GM12878 (cell line): ENCODE data around the gene CRYBG3. TPM values are rescaled to one million over a fixed set of nuclear protein-coding genes. Genes with fewer than 3 reads are reported as not detected.

ENCODE experiments used
- ATAC-seq: fragments of 200-7000 bp; cut with Tn5 transposase; 3 replicates; pipeline ENCODE4 v1.9.1; 2020; ENCODE audit warnings: mild to moderate bottlenecking, moderate library complexity
- BruUV-seq: library from RNA; stranded (reverse); fragments of 400-500 nt; replicated peaks from 2 replicates; lab custom pipeline; 2021; lab: Mats Ljungman, UMichigan
- CTCF ChIA-PET: fragments of 300-600 bp; sonication (Branson Sonifier 250); formaldehyde crosslinking; extraction: SDS; loops from one replicate; lab custom pipeline; 2021; ENCODE audit warnings: inconsistent platforms; lab: Yijun Ruan, JAX
- POLR2A ChIA-PET: fragments of 350-600 bp; formaldehyde crosslinking; extraction: SDS; loops from one replicate; lab custom pipeline; 2021; ENCODE audit warnings: inconsistent platforms; lab: Charles Lee
- RAD21 ChIA-PET: fragments of 300-600 bp; sonication (Branson Sonifier 250); formaldehyde crosslinking; loops from one replicate; lab custom pipeline; 2023; ENCODE audit warnings: antibody characterized with exemption; ENCODE audit not compliant: unreplicated experiment; lab: Charles Lee
- SMC1A ChIA-PET: fragments of 300-600 bp; sonication (Branson Sonifier 250); formaldehyde crosslinking; loops from one replicate; lab custom pipeline; 2023; ENCODE audit not compliant: unreplicated experiment, uncharacterized antibody; lab: Charles Lee
- DNase-seq: peaks from one replicate; pipeline ENCODE4 v3.0.0-alpha.2; 2011; ENCODE audit warnings: low read depth, low spot score
- FAIRE-seq: peaks from 3 replicates; lab custom pipeline; 2011; peaks lifted over from hg19 to GRCh38; lab: Jason Lieb, UNC
- H2AFZ ChIP-seq: 2 replicates; pipeline ENCODE4 v1.6.0; 2011; ENCODE audit warnings: low read depth, low read length, control low read depth; ENCODE audit not compliant: control insufficient read depth
- H3K27ac ChIP-seq: 2 replicates; pipeline ENCODE4 v1.5.1; 2011; ENCODE audit warnings: control low read depth; ENCODE audit not compliant: control insufficient read depth, insufficient read depth
- H3K27me3 ChIP-seq, 2 experiments: replicated peaks in 1 of 2; 2 replicates each; pipeline versions ENCODE4 v1.6.0 to v1.6.1; 2011; ENCODE audit warnings: low read length in 1 of 2; ENCODE audit not compliant: control insufficient read depth in 2 of 2, insufficient read depth in 2 of 2
- H3K36me3 ChIP-seq, 2 experiments: 2 replicates each; pipeline ENCODE4 v1.5.1; 2011; ENCODE audit warnings: low read length in 1 of 2; ENCODE audit not compliant: control insufficient read depth in 2 of 2, insufficient read depth in 2 of 2
- H3K4me1 ChIP-seq: 2 replicates; pipeline ENCODE4 v1.6.1; 2011; ENCODE audit warnings: mild to moderate bottlenecking, low read length, moderate library complexity, mixed read lengths; ENCODE audit not compliant: control insufficient read depth, insufficient read depth
- H3K4me2 ChIP-seq: 2 replicates; pipeline ENCODE4 v1.6.0; 2011; ENCODE audit warnings: control low read depth; ENCODE audit not compliant: control insufficient read depth, insufficient read depth
- H3K4me3 ChIP-seq: fragments of 200-600 bp; sonication (generic); 2 replicates; pipeline ENCODE4 v1.5.1; 2016
- H3K79me2 ChIP-seq: 2 replicates; pipeline ENCODE4 v1.6.0; 2011; ENCODE audit warnings: low read length; ENCODE audit not compliant: control insufficient read depth, insufficient read depth
- H3K9ac ChIP-seq: 2 replicates; pipeline ENCODE4 v1.8.0; 2011; ENCODE audit warnings: low read length, control low read depth, mixed read lengths; ENCODE audit not compliant: control insufficient read depth, insufficient read depth
- H3K9me3 ChIP-seq: replicated peaks from 3 replicates; pipeline ENCODE4 v1.5.1; 2011; ENCODE audit warnings: mild to moderate bottlenecking, low read length; ENCODE audit not compliant: control insufficient read depth, insufficient read depth
- H4K20me1 ChIP-seq: 2 replicates; pipeline ENCODE4 v1.6.0; 2011; ENCODE audit not compliant: control insufficient read depth, insufficient read depth
- HDAC6 ChIP-seq: fragments of 200-600 bp; sonication (generic); IDR thresholded peaks from one replicate; pipeline ENCODE4 v1.8.0; 2017; ENCODE audit warnings: antibody characterized with exemption; ENCODE audit not compliant: unreplicated experiment
- HDGF ChIP-seq: fragments of 450-650 bp; IDR thresholded peaks from 2 replicates; pipeline ENCODE4 v1.6.1; 2016; ENCODE audit warnings: antibody characterized with exemption
- IKZF1 ChIP-seq: fragments of 450-650 bp; conservative IDR thresholded peaks from 2 replicates; pipeline ENCODE4 v1.6.1; 2017; ENCODE audit warnings: antibody characterized with exemption, mild to moderate bottlenecking
- NBN ChIP-seq: fragments of 450-650 bp; IDR thresholded peaks from 2 replicates; pipeline ENCODE4 v1.6.1; 2016
- NRF1 ChIP-seq: conservative IDR thresholded peaks from 2 replicates; pipeline ENCODE4 v1.6.1; 2011; ENCODE audit warnings: mild to moderate bottlenecking, low read depth, low read length, improper control_type of control experiment
- POLR2AphosphoS5 ChIP-seq: IDR thresholded peaks from 2 replicates; pipeline ENCODE4 v1.6.1; 2011; ENCODE audit warnings: mild to moderate bottlenecking, low read length, inconsistent platforms
- RB1 ChIP-seq: fragments of 450-650 bp; formaldehyde crosslinking; IDR thresholded peaks from 2 replicates; pipeline ENCODE4 v1.6.1; 2017; ENCODE audit warnings: mild to moderate bottlenecking, borderline replicate concordance
- SIX5 ChIP-seq: IDR thresholded peaks from 2 replicates; pipeline ENCODE4 v1.6.1; 2011; ENCODE audit warnings: mild to moderate bottlenecking, low read depth, low read length, moderate library complexity; ENCODE audit not compliant: severe bottlenecking
- TAF1 ChIP-seq: IDR thresholded peaks from 2 replicates; pipeline ENCODE4 v1.6.1; 2011; ENCODE audit warnings: mild to moderate bottlenecking, low read depth, low read length, borderline replicate concordance
- ZBED1 ChIP-seq: IDR thresholded peaks from 2 replicates; pipeline ENCODE4 v1.6.1; 2016; ENCODE audit warnings: borderline replicate concordance
- WGBS: methylation state at CpG from one replicate; pipeline ENCODE4 v1.1.6; 2016; ENCODE audit warnings: low lambda C conversion rate; ENCODE audit not compliant: insufficient replicate concordance, insufficient coverage; ENCODE audit errors: missing lambda C conversion rate; 5-methylcytosine and 5-hydroxymethylcytosine counted together
- in situ Hi-C: fragments of 300-500 bp; cut with MboI; formaldehyde crosslinking; loops from 9 replicates; pipeline ENCODE4 v1.14.3; 2018; ENCODE audit warnings: mixed read lengths
- intact Hi-C: fragments of 100-400 bp; cut with micrococcal nuclease; formaldehyde crosslinking; loops from one replicate; pipeline ENCODE4 v1.14.2; 2022; ENCODE audit not compliant: unreplicated experiment
- polyA plus RNA-seq, 11 experiments: library from polyadenylated mRNA; depleted of rRNA in 4 of 11; unstranded in 6 of 11; stranded (reverse) in 5 of 11; fragments of >200 nt; fragmentation: Nextera tagmentation in 4 of 11; fragmentation: Illumina TruSeq in 1 of 11; extraction: Ambion mirVana in 4 of 11; extraction: Trizol in 1 of 11; gene quantifications; 1 replicate in 1 of 11; 2 replicates in 10 of 11; pipeline versions ENCODE4 v1.2.1 to v1.2.3, GENCODE V29; 2011 to 2016; ENCODE audit warnings: inconsistent platforms in 2 of 11, missing spikeins in 2 of 11, low read depth in 1 of 11
- total RNA-seq, 4 experiments: library from RNA; depleted of rRNA in 3 of 4; stranded (reverse); fragments of >200 nt in 3 of 4; fragmentation: Illumina TruSeq in 1 of 4; extraction: Trizol in 1 of 4; gene quantifications; 2 replicates each; pipeline versions ENCODE4 v1.2.1 to v1.2.3, GENCODE V29; 2013 to 2021
- TF ChIP-seq, protein P1 (sequence below): fragments of 450-650 bp; IDR thresholded peaks from 2 replicates; pipeline ENCODE4 v1.6.1; 2018; ENCODE audit warnings: mild to moderate bottlenecking, low read depth, moderate library complexity; ENCODE audit not compliant: partially characterized antibody
- TF ChIP-seq, protein P2 (sequence below): fragments of 450-650 bp; IDR thresholded peaks from 2 replicates; pipeline ENCODE4 v1.6.1; 2017; ENCODE audit warnings: borderline replicate concordance
- TF ChIP-seq, protein P3 (sequence below): fragments of 450-650 bp; IDR thresholded peaks from 2 replicates; pipeline ENCODE4 v1.6.1; 2017; ENCODE audit warnings: mild to moderate bottlenecking, moderate library complexity

CRYBG3 gene
- total and polyA plus RNA-seq, 10 of the 15 experiments (the other 5 are each of a cell fraction or from before 2014, with no cell fraction given): 0.11 to 5.4 (median 1.6) TPM

DNA sequence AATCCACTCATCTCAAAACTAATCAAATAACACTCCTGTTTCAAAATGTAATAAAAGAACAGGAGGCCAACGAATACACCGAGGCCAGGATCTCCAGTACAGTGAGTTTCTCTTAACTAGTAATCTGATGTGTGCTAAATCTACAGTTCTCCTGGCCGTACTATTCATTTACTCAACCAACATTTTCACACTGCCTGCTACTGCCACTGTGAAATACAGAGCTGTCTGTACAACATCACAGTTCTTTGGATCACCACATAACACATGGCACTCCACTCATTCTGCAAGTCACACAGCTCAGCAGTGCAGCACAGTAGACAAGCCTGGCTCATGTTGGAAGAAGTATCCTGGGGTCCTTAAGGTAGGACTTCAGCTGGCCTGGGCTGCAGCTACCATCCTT, 128.5 kb downstream of the CRYBG3 start:
- Histone ChIP-seq H2AFZ (no peak overlapping the region), H3K9me3 (no peaks in the 10 kb centered on the region), H3K27ac (no peak overlapping the region), H3K4me1 (peaks cover 8% of the 10 kb centered on the region), H3K9ac (no peak overlapping the region), H3K4me3 (no peak overlapping the region), H3K27me3 (no peaks in the 10 kb centered on the region), H3K79me2 (no peaks in the 10 kb centered on the region), H4K20me1 (no peaks in the 10 kb centered on the region), H3K4me2 (no peak overlapping the region), H3K36me3 (peaks cover 11 to 47% of the 10 kb centered on the region in 2 experiments)
- no peak for TF ChIP-seq IKZF1
- no peak for TF ChIP-seq SIX5
- TF ChIP-seq ZBED1: no peak
- TF ChIP-seq RB1: no peak
- TF ChIP-seq, protein P1, sequence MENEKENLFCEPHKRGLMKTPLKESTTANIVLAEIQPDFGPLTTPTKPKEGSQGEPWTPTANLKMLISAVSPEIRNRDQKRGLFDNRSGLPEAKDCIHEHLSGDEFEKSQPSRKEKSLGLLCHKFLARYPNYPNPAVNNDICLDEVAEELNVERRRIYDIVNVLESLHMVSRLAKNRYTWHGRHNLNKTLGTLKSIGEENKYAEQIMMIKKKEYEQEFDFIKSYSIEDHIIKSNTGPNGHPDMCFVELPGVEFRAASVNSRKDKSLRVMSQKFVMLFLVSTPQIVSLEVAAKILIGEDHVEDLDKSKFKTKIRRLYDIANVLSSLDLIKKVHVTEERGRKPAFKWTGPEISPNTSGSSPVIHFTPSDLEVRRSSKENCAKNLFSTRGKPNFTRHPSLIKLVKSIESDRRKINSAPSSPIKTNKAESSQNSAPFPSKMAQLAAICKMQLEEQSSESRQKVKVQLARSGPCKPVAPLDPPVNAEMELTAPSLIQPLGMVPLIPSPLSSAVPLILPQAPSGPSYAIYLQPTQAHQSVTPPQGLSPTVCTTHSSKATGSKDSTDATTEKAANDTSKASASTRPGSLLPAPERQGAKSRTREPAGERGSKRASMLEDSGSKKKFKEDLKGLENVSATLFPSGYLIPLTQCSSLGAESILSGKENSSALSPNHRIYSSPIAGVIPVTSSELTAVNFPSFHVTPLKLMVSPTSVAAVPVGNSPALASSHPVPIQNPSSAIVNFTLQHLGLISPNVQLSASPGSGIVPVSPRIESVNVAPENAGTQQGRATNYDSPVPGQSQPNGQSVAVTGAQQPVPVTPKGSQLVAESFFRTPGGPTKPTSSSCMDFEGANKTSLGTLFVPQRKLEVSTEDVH: no peak
- TF ChIP-seq NBN: no peak
- TF ChIP-seq, protein P2, sequence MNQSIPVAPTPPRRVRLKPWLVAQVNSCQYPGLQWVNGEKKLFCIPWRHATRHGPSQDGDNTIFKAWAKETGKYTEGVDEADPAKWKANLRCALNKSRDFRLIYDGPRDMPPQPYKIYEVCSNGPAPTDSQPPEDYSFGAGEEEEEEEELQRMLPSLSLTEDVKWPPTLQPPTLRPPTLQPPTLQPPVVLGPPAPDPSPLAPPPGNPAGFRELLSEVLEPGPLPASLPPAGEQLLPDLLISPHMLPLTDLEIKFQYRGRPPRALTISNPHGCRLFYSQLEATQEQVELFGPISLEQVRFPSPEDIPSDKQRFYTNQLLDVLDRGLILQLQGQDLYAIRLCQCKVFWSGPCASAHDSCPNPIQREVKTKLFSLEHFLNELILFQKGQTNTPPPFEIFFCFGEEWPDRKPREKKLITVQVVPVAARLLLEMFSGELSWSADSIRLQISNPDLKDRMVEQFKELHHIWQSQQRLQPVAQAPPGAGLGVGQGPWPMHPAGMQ: no peak
- TF ChIP-seq, protein P3, sequence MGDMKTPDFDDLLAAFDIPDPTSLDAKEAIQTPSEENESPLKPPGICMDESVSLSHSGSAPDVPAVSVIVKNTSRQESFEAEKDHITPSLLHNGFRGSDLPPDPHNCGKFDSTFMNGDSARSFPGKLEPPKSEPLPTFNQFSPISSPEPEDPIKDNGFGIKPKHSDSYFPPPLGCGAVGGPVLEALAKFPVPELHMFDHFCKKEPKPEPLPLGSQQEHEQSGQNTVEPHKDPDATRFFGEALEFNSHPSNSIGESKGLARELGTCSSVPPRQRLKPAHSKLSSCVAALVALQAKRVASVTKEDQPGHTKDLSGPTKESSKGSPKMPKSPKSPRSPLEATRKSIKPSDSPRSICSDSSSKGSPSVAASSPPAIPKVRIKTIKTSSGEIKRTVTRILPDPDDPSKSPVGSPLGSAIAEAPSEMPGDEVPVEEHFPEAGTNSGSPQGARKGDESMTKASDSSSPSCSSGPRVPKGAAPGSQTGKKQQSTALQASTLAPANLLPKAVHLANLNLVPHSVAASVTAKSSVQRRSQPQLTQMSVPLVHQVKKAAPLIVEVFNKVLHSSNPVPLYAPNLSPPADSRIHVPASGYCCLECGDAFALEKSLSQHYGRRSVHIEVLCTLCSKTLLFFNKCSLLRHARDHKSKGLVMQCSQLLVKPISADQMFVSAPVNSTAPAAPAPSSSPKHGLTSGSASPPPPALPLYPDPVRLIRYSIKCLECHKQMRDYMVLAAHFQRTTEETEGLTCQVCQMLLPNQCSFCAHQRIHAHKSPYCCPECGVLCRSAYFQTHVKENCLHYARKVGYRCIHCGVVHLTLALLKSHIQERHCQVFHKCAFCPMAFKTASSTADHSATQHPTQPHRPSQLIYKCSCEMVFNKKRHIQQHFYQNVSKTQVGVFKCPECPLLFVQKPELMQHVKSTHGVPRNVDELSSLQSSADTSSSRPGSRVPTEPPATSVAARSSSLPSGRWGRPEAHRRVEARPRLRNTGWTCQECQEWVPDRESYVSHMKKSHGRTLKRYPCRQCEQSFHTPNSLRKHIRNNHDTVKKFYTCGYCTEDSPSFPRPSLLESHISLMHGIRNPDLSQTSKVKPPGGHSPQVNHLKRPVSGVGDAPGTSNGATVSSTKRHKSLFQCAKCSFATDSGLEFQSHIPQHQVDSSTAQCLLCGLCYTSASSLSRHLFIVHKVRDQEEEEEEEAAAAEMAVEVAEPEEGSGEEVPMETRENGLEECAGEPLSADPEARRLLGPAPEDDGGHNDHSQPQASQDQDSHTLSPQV: no peak
- no peak for TF ChIP-seq TAF1
- TF ChIP-seq HDGF: no peak
- no peak for TF ChIP-seq HDAC6
- no peak for TF ChIP-seq NRF1
- no peak for TF ChIP-seq POLR2AphosphoS5
- ChIA-PET RAD21 (no interaction called here), CTCF (interaction anchor here (0.6 kb wide), 1 partner anchor 27 kb away, joined by 3 read pairs; no protein-coding TSS in a partner anchor), SMC1A (interaction anchor here (0.7 to 1.4 kb wide), 2 partner anchors 9 to 73 kb away, joined by 3 to 5 read pairs; no protein-coding TSS in a partner anchor), POLR2A (no interaction called here)
- WGBS: 15% methylated on average over 3 of the region's 3 CpGs
- intact Hi-C loops (loop anchor here (5.0 kb wide), 1 partner anchor 158 kb away; no protein-coding TSS in a partner anchor), in situ Hi-C loops (no loop called here)
- FAIRE-seq (no peak), DNase-seq (no peak), ATAC-seq (no peak)
- BruUV-seq: no TSS peak
